Smooth muscle cell (in vitro differentiated cells): ENCODE data around the gene CSNK2A2. TPM values are rescaled to one million over a fixed set of nuclear protein-coding genes. Genes with fewer than 3 reads are reported as not detected.

Source experiments
- DNase-seq: peaks from one replicate; lab custom pipeline; 2025; ENCODE audit not compliant: unreplicated experiment; lab: John Stamatoyannopoulos, UW
- H2AFZ ChIP-seq: fragments of 200-600 bp; sonication (generic); 2 replicates; pipeline ENCODE4 v1.6.0; 2016; ENCODE audit warnings: antibody characterized with exemption, low read depth, mild to moderate bottlenecking
- H3F3A ChIP-seq: fragments of 200-600 bp; sonication (generic); 2 replicates; pipeline ENCODE4 v1.6.0; 2017; ENCODE audit warnings: antibody characterized with exemption, low read depth
- H3K27ac ChIP-seq: fragments of 200-600 bp; sonication (generic); 2 replicates; pipeline ENCODE4 v1.5.1; 2016; ENCODE audit warnings: low read depth, mild to moderate bottlenecking
- H3K27me3 ChIP-seq: fragments of 200-600 bp; sonication (generic); 2 replicates; pipeline ENCODE4 v1.6.1; 2016; ENCODE audit warnings: low read depth, mild to moderate bottlenecking
- H3K36me3 ChIP-seq: fragments of 200-600 bp; sonication (generic); 2 replicates; pipeline ENCODE4 v1.5.1; 2016; ENCODE audit warnings: low read depth
- H3K4me1 ChIP-seq: fragments of 200-600 bp; sonication (generic); 2 replicates; pipeline ENCODE4 v1.5.1; 2016; ENCODE audit warnings: low read depth
- H3K4me2 ChIP-seq: fragments of 200-600 bp; sonication (generic); 2 replicates; pipeline ENCODE4 v1.6.0; 2016; ENCODE audit warnings: mild to moderate bottlenecking
- H3K4me3 ChIP-seq: fragments of 200-600 bp; sonication (generic); 2 replicates; pipeline ENCODE4 v1.5.1; 2016; ENCODE audit warnings: mild to moderate bottlenecking
- H3K79me2 ChIP-seq: fragments of 200-600 bp; sonication (generic); 2 replicates; pipeline ENCODE4 v1.6.0; 2016; ENCODE audit warnings: low read depth, mild to moderate bottlenecking
- H3K9ac ChIP-seq: fragments of 200-600 bp; sonication (generic); 2 replicates; pipeline ENCODE4 v1.6.0; 2016; ENCODE audit warnings: low read depth
- H3K9me3 ChIP-seq: fragments of 200-600 bp; sonication (generic); replicated peaks from 2 replicates; pipeline ENCODE4 v1.5.1; 2016; ENCODE audit warnings: low read depth
- H4K20me1 ChIP-seq: fragments of 200-600 bp; sonication (generic); 2 replicates; pipeline ENCODE4 v1.6.0; 2016; ENCODE audit warnings: low read depth
- WGBS: methylation state at CpG from one replicate; pipeline ENCODE4 v1.1.7; 2016; ENCODE audit warnings: low lambda C conversion rate; 5-methylcytosine and 5-hydroxymethylcytosine counted together
- polyA plus RNA-seq: library from polyadenylated mRNA; unstranded; fragments of >200 nt; fragmentation: Nextera tagmentation; extraction: Ambion mirVana; gene quantifications from 2 replicates; pipeline ENCODE4 v1.2.1, GENCODE V29; 2016
- total RNA-seq: library from RNA; depleted of rRNA; stranded (reverse); fragments of >200 nt; gene quantifications from 2 replicates; pipeline ENCODE4 v1.2.3, GENCODE V29; 2014
- TF ChIP-seq, protein P1 (sequence below): fragments of 200-600 bp; sonication (generic); IDR thresholded peaks from 2 replicates; pipeline ENCODE4 v1.5.1; 2017; ENCODE audit warnings: borderline replicate concordance, mild to moderate bottlenecking, antibody characterized with exemption; ENCODE audit not compliant: insufficient read depth, poor library complexity, severe bottlenecking

Gene CSNK2A2
- total and polyA plus RNA-seq, 2 experiments from 2014 or later = 16.5 to 26.3 TPM

DNA sequence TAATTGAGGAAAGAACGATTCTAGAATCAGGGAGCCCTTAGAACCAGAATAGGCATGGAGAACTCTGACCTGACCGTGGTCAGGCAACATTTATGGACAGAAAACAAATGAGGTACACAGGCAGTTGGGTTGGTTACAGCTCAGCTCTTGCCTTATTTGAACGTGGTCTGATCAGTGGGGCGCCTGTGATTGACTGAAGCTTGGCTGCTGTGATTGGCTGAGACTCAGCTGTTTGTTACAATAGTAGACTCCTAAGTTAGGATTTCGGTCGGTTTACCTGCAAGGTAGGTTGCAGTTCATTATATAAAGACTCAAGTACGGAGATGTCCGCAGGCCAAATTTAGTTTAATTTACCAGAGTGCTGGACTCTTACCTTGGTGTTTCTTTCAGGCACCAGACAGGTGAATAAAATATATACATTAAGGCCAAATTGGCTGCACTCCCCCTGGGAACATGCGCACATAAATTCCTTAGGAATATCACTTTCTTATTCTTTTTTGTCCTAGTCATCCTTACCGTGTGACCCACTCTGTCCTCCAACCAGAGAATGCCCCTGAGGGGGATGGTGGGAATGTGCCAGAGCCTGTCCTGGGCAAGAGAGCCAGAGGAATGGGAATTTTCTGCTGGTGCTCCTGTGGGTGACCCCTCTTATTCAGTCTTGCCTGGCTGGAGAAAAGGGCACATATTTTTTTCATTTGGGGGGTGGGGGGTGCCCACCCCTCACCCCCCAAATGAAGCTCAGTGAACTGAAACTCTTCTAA lies 7.5 kb upstream of the CSNK2A2 start:
- Histone ChIP-seq H3K79me2 (no peaks in the 10 kb centered on the region), H3K9ac (no peak overlapping the region), H4K20me1 (no peaks in the 10 kb centered on the region), H3K9me3 (no peaks in the 10 kb centered on the region), H3K4me3 (no peak overlapping the region), H3K27ac (no peak overlapping the region), H3K36me3 (no peaks in the 10 kb centered on the region), H3K4me2 (no peak overlapping the region), H3K4me1 (no peaks in the 10 kb centered on the region), H3K27me3 (peaks cover 4% of the 10 kb centered on the region), H2AFZ (no peak overlapping the region), H3F3A (no peaks in the 10 kb centered on the region)
- no peak for DNase-seq
- 77% methylated on average over 10 of the region's 10 CpGs for WGBS
- TF ChIP-seq, protein P1, sequence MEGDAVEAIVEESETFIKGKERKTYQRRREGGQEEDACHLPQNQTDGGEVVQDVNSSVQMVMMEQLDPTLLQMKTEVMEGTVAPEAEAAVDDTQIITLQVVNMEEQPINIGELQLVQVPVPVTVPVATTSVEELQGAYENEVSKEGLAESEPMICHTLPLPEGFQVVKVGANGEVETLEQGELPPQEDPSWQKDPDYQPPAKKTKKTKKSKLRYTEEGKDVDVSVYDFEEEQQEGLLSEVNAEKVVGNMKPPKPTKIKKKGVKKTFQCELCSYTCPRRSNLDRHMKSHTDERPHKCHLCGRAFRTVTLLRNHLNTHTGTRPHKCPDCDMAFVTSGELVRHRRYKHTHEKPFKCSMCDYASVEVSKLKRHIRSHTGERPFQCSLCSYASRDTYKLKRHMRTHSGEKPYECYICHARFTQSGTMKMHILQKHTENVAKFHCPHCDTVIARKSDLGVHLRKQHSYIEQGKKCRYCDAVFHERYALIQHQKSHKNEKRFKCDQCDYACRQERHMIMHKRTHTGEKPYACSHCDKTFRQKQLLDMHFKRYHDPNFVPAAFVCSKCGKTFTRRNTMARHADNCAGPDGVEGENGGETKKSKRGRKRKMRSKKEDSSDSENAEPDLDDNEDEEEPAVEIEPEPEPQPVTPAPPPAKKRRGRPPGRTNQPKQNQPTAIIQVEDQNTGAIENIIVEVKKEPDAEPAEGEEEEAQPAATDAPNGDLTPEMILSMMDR = no peak

DNA sequence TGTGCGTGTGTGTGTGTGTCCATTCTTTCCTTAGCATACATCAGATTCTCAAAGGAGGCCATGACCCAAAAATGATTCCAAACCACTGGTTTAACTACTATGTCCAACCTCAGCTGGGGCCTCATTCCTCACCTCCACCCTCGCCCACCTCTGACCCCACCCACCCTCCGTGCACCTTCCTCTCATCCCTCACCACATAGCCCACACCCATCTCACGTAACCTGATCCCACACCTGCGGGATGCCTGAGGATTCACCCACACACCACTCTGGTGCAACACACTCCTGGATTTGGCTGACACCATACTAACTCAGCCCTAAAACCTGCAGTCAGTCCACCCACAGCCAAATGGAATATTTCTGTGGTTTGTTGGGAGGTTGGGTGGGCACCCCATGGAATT lies 3.3 kb upstream of the CSNK2A2 start:
- H3K9ac ChIP-seq = no peak overlapping the region
- no peaks in the 10 kb centered on the region for H3K36me3 ChIP-seq
- H3K4me2 ChIP-seq = no peak overlapping the region
- H3K4me3 ChIP-seq = no peak overlapping the region
- TF ChIP-seq, protein P1 = no peak
- no peaks in the 10 kb centered on the region for H3K27me3 ChIP-seq
- DNase-seq = no peak
- no peak overlapping the region for H2AFZ ChIP-seq
- H3K9me3 ChIP-seq = no peaks in the 10 kb centered on the region
- H3K4me1 ChIP-seq = peaks cover 8% of the 10 kb centered on the region
- peaks cover 12% of the 10 kb centered on the region for H3K79me2 ChIP-seq
- no peak overlapping the region for H3K27ac ChIP-seq
- 68% methylated on average over 5 of the region's 5 CpGs for whole genome bisulfite sequencing
- H4K20me1 ChIP-seq = peaks cover 11% of the 10 kb centered on the region
- no peaks in the 10 kb centered on the region for H3F3A ChIP-seq

DNA sequence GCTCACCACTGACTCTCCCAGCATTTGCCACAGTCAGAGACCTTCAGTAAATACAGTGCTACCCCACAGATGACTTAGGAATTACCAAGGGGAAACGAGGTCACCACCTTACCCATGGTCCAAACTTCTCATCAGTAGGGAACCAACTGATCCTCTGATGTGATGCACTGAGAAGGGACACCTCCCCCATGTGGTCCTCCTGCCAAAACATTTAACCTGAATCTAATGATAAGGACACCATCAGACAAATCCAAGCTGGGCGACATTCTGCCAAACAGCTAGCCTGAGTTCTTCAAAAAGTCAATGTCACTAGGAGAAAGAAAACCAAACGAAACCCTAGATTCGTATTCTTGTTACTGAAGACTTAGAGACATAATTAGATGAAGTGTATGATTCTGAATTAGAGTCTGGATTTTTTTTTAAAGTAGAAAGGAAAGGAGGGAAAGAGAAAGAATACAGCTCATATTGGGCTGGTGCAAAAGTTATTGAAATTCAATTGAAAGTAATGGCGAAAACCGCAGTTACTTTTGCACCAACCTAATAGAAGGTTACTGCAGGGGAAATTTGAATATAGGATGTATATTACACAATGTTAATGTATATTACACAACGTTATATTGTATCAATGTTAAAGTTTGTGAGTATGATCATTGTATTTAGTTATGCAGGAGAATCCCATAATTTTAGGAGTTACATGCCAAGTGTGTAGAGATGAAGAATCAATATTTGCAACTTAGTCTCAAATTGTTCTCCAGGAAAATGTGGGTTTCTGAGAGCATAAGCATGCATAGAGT lies 2.3 kb upstream of the CSNK2A2 start:
- no peak for DNase-seq
- Histone ChIP-seq H3K79me2 (peaks cover 22% of the 10 kb centered on the region), H3K36me3 (no peaks in the 10 kb centered on the region), H3K4me3 (no peak overlapping the region), H3K4me1 (peaks cover 8% of the 10 kb centered on the region), H3K4me2 (no peak overlapping the region), H3K27ac (no peak overlapping the region), H3K27me3 (no peaks in the 10 kb centered on the region), H3K9me3 (no peaks in the 10 kb centered on the region), H3K9ac (no peak overlapping the region), H3F3A (no peaks in the 10 kb centered on the region), H2AFZ (no peak overlapping the region), H4K20me1 (peaks cover 12% of the 10 kb centered on the region)
- TF ChIP-seq, protein P1 = no peak
- 84% methylated on average over 7 of the region's 7 CpGs for WGBS
